Stimulated activated CD4-positive, alpha-beta T cell treated with anti-CD3 and anti-CD28 coated beads, Interleukin-4, amount 100 ng/mL, for 1 hour (primary cell): Measurements from ENCODE around the gene FNBP1L.

ENCODE experiments used
- DNase-seq: peaks from one replicate; pipeline ENCODE4 v3.0.0-alpha.2; 2020

The FNBP1L gene

GRCh38 chr1:93595743-93596142 lies 147.8 kb downstream of the FNBP1L start:
- DNase-seq, result no peak

DNA sequence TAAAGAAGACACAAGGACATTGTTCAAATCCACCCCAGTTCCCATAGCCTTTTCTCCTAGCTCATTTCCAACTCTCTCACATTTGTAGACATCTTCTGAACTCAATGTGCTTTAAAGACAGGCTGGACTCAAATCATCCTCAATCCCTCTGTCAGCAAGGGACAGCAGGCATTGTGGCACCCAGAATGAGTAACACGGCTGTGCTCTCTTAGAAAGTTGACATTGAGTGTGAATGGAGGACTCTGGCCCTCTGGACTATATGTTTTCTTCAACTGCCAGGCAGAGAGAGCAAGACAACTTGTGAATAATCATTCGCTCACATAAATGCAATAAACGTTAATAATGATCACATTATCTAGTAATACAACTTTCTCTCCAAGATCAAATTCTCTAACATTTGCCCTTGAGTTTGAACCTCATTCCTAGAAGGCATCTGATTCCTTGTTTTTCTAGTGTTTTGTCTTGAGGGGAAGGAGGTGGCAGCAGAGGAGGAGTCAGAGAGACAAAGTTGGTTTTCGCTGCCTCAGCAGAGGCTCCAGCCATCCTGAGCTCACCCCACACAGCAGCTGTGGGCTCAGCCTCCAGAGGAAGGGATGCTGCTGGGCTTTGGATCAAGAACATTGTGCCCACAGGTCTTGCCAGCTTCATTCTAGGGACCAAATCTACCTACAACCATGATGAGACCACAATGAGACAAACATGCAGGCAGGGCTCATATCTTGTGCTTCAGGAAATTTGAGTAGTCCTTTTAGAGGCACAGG lies 148.6 kb downstream of the FNBP1L start:
- DNase-seq, result no peak

DNA sequence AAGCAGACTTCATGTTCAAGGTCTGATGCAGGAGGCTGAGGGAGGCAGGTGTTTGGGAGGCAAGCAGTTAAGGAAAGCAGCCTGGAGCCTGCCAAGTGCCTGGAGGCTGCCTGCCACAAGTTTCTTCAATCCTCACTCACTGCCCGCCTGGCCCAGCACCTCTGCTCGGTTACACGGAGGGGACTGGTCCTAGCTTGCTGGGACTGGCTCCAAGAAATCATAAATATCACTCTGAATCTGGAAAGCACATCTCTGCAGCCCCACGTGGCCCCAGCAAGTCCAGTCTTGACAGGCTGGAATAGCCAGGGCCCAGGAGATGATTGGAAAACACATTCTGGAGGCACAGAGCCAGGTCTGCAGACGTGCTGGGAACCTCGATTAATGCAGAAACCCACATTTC lies 149.8 kb downstream of the FNBP1L start:
- no peak for DNase-seq

- DNase-seq, result no peak
Measured at GRCh38 chr1:93598396-93598795, 150.5 kb downstream of the FNBP1L start.

DNA sequence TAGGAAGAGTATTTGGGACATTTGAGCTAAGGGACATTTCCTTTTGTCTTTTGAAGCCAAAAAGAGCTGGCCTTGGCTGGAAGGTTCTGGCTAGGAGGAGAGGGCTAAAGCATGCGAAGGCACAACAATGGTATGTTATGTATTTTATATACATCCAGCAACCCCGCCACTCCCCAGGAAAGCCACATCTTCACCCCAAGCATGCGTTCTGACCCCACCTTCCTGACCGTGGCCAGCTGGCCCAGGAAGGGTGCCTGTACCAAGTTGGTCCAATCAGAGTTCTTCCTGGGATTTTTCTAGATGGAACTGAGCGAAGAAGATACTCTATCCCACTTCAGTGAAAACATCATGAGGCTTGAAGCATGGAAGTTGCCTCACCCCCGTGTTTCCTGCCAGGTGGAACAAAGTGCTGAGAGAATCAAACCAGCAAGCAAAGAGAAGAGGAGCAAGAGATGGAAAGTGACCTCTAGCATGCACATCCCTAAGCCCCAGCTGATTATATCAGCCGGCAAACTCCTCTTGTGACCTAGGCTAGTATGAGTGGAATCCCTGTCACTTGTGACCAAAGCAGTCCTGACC lies 151.0 kb downstream of the FNBP1L start:
- no peak for DNase-seq

DNA sequence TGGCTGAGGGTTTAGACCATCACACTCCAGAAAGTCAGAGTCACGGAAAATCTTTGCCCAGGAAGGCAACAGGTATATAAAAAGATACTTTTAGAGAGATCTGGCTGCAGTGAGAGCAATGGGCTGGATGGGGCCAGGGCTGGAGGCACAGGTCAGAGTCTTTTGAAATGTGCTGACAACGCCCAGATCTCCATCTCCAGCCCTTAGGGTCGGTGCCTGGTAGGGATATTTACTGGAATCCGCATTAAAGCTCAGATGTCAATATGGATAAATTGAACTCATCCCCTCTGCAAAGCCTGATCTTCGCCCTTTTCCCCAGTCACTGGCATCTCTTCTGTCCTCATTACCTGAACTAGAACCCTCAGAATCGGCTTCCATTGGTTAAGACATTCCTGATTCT lies 151.6 kb downstream of the FNBP1L start:
- DNase-seq, result no peak

DNA sequence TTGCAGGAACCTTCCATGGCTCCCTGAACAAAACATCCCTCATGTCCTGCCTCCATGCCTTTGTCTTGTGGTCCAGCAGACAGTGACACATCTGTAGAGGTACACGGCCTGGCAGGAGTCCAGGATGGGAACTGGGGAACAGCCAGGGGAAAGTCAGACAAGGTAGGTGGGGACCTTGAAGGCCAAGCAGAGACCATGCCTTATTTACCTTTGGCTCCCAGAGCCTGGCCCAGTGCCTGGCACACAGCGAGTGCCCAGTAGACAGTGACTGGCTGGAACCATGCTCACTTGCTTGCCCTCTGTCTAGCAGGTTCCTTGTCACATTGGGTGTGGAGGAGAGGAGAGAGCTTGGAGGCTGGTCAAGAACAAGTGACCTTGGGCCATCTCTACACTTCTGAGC lies 152.7 kb downstream of the FNBP1L start:
- DNase-seq, result no peak

GRCh38 chr1:93601686-93602085 lies 153.8 kb downstream of the FNBP1L start:
- no peak for DNase-seq

DNA sequence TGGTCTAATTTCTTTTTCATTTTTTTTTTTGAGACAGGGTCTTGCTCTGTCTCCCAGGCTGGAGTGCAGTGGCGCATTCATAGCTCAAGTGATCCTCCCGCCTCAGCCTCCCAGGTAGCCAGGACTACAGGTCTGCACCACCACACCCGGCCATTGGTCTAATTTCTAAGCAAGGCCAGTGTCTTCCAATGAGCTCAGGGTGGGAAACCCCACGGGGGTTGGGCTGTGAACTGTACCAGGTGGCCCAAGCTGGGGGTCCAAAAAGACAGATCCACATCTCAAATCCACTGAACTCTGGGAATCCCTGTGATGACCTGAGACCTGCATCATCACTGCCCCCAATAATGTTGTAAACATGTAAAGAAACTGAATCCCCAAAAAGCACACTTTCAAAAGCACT lies 154.2 kb downstream of the FNBP1L start:
- DNase-seq, result no peak

DNA sequence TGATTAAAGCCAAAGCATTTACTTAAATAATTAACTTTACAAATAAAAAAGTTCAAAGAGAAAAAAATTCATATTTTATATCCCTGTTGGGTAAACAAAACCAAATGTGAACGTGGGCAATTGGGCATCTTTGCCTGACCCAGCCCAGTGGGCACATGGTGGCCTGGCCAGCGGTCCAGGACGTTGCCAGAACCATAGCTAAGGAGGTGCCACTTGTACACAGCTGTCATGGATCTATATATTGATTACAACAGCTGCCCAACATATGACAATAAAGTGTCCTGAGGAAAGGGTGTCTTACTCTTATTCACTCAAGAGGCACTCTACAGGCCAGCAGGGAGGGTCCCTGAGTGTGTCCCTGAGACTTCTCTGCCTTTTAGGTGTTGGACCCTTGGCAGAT lies 155.2 kb downstream of the FNBP1L start:
- DNase-seq, result no peak

DNA sequence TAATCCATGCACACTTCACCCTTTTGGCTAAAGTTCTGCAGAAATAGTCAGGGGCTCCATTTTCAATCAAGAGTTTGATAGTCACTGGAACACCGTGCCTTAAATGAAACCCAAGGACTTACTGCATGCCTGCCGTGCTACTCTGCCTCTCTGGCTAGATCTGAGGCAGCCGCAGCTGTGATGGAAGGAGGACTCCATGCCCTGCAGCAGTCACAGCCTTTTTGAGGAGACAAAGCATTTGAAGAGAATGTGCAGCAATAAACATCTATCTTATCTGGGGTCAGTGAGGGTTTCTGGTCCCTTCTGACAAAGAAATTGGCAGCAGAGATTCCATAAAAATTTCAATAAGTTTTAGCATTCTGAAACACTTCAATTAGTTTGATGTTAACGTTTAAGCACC lies 155.7 kb downstream of the FNBP1L start:
- DNase-seq, result no peak
